GM19372 (cell line): Measurements from ENCODE around the gene SIPA1L3.
"Not testable (repeated sequence)": the region's sequence is repeated elsewhere in the genome, so short reads cannot be mapped to it uniquely, and the experiment has no call there.

Experiments
- ATAC-seq: cut with Tn5 transposase; IDR thresholded peaks from one replicate; pipeline ENCODE4 v1.9.1; 2021; ENCODE audit warnings: mild to moderate bottlenecking, low read depth, moderate library complexity; ENCODE audit not compliant: unreplicated experiment

The SIPA1L3 gene

DNA sequence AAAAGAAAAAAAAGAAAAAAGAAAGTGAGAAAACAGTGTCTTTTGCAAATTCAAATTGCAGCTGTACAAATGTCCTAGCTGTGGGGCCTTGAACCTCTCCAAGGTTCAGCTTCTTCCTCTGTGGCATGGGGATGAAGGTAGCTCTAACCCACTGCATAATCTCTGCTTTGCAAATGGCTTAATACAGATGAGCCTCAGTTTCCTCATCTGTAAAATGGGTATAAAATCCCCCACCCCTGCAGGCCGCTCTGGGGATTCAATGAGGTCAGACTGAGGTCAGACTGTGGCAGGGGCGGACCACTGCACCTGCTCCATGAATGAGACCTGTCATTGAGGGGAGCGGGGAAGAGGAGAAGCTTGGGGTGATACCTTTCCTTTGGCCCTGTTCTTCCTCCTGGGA lies 311.2 kb downstream of the SIPA1L3 start:
- ATAC-seq, result no peak

- no peak for ATAC-seq
Observed at GRCh38 chr19:38219221-38219620, 312.2 kb downstream of the SIPA1L3 start.

GRCh38 chr19:38221421-38221820 lies 314.4 kb downstream of the SIPA1L3 start:
- no peak for ATAC-seq

GRCh38 chr19:38221919-38222830 lies 315.2 kb downstream of the SIPA1L3 start:
- no peak for ATAC-seq

DNA sequence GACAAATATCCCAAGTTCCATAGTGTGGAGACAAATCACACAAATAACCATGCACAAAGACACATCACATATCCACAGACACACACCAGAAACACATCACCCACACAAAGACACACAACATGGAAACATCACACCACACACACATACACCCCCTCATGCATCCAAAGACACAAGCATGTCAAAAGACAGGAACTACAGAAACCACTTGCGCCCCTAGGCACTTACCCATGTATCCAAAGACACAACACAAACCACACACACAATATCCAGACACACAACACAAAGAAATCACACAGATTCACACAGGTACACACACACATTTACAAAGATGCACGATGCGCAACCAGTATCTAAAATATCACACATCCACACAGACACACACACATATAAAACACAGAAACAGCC lies 316.1 kb downstream of the SIPA1L3 start:
- no peak for ATAC-seq

DNA sequence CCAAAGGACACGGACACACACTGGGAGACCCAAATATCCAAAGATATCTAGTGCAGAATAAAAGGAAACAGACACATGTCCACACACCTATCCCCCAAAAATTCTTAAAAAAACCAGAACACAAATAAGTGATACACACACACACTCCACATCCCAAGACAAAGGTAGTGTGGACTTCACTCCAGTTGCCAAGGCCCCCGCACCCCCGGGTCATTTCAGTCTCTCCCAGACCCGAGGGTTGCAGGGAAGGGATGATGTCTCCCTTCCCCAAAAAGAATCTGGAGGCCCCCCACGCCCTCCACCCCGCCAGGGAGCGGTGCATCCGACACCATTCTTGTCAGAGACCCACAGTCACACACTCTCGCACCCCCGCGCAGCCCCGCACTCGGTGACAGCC lies 316.6 kb downstream of the SIPA1L3 start:
- no peak for ATAC-seq

- ATAC-seq, result peak; percentile 83
Observed at GRCh38 chr19:38224014-38224862, 317.2 kb downstream of the SIPA1L3 start, which contains the start of gene DPF1. Gene DPF1, minus strand, starts transcription at chr19:38224222. Its CDS starts 80 bp downstream, at chr19:38224142.

GRCh38 chr19:38224863-38225218 lies 317.8 kb downstream of the SIPA1L3 start:
- not testable (repeated sequence) for ATAC-seq

GRCh38 chr19:38227287-38228004 lies 320.4 kb downstream of the SIPA1L3 start:
- no peak for ATAC-seq

DNA sequence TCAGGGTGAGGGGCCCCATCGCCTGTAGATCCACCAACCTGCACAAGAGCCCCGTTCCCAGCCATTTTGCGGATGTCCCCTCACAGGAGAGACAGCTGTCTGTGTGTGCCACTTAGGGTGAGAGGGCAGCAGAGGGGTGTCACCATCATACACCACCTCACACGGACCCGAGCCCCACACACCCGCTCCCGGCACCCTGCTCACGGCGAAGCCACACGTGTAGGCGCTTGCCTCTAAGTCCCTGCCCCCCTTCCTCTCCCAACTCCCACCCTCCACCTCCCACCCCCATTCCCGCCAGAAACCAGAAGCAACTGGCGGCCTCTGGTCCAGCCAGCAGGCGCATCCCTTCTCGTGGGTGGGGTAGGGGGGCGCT lies 321.0 kb downstream of the SIPA1L3 start:
- no peak for ATAC-seq

- no peak for ATAC-seq
Observed at GRCh38 chr19:38228491-38229439, 321.8 kb downstream of the SIPA1L3 start.

- ATAC-seq, result peak; percentile 85
Observed at GRCh38 chr19:38229585-38230073, 322.6 kb downstream of the SIPA1L3 start.

- not testable (repeated sequence) for ATAC-seq
Observed at GRCh38 chr19:38230506-38231133, 323.6 kb downstream of the SIPA1L3 start.

DNA sequence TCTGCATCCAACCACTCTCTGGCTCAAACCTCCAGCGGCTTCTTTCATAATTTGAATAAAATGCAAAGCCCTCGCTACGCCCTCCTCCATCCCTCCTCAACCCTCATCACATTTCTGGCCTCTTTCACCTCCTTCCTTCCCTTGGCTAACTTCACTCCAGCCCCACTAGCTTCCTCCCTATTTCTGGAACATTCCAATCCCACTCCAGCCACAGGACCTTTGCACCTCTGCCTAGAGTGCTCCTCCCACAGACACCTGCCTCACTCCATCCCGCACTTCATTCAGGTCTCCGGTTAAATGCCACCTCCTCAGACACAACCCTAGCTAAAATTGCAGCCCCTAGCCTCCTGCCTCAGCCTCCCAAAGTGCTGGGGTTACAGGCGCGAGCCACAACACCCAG lies 324.9 kb downstream of the SIPA1L3 start:
- ATAC-seq, result no peak

DNA sequence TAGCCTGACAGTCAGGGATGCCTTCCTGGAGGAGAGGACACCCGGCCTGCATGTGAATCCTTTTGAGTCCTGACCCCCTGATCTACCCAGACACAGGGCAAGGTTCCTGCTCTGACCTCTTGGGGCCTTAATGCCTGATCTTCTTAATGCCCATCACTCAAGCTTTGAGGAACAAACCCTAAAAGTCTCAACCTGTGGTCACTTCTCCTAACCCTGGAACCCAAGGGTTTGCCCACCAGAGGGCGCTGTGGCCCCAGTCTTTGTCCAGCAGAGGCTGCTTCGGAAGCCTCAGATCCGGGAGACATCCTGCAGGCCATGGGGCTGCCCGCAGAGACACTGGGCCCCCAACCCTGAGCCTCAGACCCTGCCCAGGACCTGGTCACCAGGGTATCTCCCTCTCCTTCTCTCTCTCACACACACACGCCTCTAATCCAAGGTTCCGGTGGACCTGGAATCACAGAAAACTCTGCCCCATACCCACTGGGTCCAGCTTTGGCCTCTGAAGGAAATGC lies 326.8 kb downstream of the SIPA1L3 start:
- no peak for ATAC-seq

DNA sequence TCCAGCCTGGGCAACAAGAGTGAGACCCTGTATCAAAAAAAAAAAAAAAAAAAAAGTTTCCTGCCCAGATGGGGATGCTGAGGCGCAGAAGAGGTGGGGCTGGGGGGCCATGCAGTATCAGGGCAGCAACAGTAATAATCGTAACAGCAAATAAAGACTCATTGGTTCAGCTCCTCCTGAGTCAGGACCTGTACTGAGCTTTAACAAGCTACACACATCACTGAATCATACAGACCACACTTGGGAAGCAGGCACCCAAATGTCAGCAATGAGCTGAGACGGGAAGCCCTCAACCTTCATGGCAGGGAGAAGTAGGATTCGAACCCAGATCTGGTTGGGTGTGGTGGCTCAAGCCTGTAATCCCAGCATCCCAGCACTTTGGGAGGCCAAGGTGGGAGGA lies 327.6 kb downstream of the SIPA1L3 start:
- ATAC-seq, result no peak

DNA sequence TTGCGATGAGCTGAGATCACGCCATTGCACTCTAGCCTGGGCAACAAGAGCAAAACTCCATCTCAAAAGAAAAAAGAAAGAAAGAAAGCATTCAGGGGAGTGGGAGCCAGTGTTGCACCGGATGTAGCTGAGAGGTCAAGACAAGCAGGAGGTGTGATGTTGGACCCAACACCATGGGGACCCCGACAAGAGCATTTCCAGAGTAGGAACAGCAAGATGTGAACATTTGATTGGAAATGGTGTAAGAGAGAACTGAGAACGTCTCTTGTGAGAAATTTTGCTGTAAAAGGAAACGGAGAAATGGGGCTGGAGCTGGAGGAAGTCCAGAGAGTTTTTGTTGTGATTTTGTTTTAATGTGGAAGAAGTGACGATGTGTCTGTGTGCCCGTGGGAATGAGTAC lies 332.8 kb downstream of the SIPA1L3 start:
- ATAC-seq, result no peak

GRCh38 chr19:38243279-38243673 lies 336.3 kb downstream of the SIPA1L3 start:
- ATAC-seq, result no peak
